HG02642 (cell line): ENCODE data around the gene NUDT22.

Experiments
- ATAC-seq: cut with Tn5 transposase; IDR thresholded peaks from one replicate; pipeline ENCODE4 v1.9.1; 2021; ENCODE audit warnings: mild to moderate bottlenecking; ENCODE audit not compliant: unreplicated experiment, poor library complexity

Gene NUDT22

DNA sequence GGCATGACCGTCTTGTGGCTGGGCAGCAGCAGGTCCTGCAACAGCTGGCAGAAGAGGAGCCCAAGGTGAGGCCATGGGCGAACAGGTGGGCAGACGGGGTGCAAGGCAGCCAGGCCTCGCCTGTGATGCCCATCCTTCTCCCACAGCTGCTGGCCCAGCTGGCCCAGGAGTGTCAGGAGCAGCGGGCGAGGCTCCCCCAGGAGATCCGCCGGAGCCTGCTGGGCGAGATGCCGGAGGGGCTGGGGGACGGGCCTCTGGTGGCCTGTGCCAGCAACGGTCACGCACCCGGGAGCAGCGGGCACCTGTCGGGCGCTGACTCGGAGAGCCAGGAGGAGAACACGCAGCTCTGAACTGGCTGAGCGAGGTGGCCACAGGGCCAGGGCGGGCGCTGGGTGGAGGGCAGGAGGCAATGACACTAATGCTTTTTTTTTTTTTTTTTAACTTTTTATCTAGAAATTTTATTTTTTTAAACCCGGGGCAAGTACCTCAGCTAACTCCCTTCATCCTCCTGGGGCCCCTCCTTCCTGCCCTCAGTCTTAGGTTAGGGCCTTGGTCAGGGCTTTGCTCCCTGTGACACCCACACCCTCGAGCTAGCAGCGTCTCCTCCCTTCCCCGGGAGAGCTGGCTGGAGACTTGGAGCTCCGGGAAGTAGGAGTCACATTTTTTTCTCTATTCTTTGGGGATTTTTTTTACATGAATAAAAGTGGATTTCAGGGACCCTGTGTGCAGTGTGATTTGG lies 41.3 kb downstream of the NUDT22 start:
- no peak for ATAC-seq

DNA sequence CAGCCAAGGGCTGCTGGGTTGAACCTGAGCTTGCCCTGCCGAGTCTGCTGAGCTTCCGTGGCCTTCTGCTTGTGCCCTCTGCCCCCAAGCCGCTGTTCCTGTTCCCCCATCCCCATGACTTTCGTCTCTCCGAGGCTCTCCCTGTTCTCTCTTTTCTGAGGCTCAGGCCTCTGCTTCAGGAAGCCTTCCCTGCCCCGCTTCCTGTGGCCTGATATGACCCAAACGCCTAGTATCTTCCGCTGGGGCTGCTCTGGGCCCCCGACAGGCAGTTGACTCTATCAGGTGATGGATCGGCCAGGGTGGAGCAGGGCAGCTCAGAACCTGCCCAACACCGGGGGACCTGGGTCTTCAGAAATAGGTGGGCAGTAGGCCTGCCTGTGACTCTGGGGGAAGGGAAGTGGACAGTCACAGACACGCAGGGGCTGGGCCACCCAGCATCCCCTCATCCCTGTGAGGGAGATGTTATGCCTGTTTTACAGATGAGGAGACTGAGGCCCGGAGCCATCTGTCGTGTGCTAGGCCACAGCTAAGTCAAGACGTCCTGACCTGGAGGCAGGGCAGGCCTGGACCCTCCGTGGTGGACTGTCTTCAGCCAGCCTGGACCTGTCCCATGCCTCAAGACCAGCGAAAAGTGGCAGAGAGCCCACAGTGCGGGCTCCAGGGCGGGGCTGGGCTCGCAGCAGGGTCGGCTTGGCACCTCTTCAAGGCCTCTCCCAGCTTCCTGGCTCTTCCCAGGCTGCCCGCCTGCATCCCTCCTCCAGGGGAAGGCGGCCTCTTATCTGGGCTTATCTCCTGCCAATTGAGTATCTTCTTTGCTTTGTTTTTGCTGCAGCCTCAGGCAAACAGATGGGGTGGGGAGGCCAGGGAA lies 42.2 kb downstream of the NUDT22 start:
- ATAC-seq, result no peak

DNA sequence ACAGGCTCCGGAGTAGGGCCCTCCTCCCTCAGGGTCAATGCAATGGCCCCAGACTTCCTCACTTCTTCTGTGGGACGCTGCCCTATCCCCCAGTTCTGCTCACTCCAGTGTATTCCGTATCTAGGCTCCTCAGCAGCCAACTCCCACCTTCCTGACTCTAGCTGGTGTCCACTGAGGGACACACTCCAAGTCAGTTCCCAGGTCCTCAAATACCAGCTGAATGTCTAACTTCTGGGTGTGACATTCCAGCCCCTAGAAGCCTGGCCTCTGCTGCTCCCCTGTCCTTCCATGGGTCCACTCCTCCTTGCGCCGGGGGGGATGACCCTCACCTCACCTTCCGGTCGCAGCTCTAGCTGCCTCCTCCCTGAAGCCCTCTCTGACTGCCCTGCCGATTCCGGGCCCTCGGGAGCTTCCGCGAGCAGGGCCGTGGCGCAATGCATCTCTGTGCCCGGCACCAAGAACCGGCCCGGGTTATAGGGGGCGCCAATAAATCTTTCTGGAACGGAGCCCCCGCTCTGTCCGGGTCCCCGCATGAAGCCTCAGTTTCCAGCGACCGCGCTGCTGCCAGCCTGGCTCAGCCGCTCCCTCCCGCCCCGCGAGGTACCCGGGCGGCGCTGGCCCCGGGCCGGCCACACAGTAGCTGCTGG lies 42.9 kb downstream of the NUDT22 start:
- peak; percentile 10 for ATAC-seq

DNA sequence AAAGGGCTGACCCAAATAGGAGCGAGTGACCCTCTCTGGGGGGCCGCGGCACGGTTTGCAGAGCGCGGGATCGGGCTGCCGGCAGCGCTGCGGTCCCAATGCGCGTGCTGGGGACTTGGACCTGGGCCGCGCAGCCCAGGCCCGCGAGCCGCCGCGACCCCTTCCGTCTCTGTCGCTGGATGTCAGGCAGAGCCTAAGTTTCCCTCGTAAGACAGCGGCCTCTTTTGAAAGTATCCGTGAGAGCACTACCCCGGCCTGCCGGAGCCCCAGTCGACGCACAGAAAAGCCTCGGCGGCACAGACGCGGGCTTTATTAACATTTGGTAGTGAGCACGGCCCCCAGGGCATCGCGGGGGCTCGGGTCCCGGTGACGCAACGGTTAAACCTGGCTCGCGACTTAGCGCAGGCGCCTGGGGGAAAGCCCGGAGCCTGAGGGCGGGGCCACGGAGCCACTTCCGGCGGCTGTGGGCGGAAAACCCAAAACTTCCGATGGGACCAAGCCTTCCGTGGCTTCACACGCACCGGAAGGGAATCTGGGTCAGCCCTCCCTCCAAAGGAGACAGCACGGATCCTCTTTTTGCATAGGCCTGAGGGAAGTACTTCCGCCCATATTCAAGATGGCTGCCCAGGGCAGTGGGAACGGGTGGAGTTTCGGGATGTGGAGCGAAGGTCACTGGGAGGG lies 43.6 kb downstream of the NUDT22 start:
- peak; percentile 74 for ATAC-seq

DNA sequence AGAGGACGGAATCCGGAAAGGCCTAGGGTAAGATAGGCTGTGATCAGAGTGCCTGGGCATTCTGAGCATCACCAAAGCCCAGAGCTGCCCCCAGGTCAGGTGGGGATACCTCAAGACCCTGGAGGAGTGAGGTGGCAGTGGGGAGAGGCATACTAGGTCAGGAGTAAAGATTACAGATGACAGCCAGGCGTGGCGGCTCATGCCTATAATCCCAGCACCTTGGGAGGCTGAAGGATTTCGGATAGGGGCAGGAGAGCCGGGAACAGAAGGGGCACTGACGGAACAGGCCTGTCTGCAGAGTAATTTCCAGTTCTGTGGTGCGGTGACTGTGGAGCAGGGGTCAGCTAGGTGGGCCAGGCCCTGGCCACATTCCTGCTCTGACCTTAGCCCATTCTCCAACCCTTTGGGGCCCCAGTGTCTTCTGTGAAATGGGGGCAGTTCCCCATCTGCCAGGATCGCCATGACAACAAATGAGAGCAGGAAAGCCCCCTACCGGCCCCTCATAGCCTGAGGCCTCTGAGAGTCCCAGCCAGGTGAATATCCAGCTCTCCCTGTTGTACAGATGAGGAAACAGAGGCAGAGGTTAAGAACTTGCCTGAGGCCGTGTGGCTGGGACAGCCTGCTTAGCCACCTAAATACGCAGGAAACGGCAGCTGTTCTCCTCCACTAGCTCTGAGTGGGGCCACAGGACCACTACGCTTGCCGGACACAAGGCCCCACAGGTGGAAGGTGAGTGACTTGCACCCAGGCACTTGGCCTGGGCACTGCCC lies 49.1 kb downstream of the NUDT22 start:
- no peak for ATAC-seq

DNA sequence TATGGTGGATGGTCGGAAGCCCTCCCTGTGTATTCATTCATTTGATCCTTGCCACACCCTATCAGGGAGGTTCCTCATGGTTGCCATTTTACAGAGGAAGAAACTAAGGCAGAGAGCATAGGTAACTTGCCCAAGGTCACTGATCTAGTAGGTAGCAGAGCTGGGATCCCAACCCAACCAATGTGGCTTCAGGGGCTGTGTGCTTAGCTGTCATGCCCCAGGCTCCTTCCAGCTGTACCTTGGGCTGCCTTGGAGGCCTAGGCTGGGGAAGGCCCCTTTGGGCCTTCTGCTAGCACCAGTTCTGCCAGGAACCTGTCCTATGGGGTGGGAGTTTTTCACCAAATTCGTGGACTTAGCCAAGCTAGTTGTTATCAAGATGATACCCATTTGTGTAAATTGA lies 49.8 kb downstream of the NUDT22 start:
- ATAC-seq, result no peak

DNA sequence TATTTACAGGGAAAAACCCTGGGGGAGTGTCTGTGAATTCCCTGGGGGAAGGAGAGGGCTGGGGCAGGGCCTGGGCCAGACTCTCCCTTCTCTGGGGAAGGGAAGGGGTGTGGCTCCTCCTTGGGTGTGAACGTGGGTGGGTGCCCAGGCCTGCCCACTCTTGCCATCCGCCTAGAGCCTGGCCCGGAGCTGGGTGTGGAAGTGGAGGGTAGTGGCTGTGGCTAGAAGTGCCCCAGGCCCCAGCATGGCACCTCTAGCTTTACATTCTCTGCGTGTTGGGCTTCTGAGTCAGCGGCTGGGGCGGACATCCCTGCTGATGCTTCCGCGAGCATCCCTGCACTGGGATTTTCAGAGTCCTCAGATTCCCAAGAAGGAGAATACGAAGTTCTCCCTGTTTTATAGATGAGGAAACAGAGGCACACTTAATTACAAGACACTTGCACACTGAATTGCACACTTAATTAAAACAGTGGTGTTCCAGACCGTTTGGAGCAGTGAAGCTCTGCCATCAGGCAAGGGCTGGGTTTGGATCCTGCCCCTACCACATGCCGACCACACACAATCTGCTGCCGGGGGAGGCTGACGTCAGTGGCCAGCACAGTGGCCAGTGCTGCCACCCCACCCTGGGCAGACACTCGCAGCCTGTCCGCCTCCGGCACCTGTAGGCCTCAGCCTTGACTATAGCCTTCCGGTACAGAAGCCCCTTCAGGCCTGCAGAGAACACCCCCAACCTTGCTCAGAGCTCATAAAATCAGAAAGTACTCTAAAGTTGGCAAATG lies 50.8 kb downstream of the NUDT22 start:
- ATAC-seq, result no peak

DNA sequence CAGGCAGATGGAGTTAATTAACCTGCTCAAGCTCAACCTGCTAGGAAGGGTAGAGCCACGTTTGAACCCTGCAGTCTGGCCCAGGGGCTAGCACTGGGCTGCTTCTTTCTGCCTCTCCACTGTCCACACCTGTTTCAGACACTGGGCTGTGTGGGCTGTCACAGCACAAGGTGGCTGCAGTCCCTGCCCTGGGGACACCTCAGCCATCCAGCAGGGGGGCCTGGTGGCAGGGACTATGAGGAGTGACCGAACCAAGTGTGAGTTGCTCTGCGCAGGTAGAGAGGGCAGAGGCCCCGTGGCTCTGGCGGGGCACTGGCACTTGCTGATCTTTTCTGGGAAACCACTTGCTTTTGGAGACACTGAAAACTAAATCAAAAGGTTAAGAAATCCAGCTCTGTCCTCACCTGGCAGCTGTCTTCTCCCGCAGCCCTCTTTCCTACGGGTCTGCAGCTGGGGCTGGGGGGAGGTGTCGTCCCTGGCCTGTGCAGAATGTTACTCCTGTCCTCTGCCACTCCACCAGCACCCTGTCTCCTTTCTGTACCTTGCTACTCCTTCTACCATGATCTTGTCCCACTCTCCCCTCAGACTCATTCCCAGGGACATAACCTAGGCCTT lies 52.6 kb downstream of the NUDT22 start:
- no peak for ATAC-seq
